H1 (cell line): Measurements from ENCODE around the gene ASGR1. TPM values are rescaled to one million over a fixed set of nuclear protein-coding genes. Genes with fewer than 3 reads are reported as not detected.

Experiments used
- CTCF ChIA-PET: fragments of 300-600 bp; sonication (Branson Sonifier 250); formaldehyde crosslinking; loops from one replicate; lab custom pipeline; 2021; ENCODE audit not compliant: partially characterized antibody; lab: Charles Lee
- POLR2A ChIA-PET: fragments of 300-600 bp; sonication (Branson Sonifier 250); formaldehyde crosslinking; loops from one replicate; lab custom pipeline; 2021; ENCODE audit warnings: inconsistent platforms; ENCODE audit not compliant: partially characterized antibody; lab: Charles Lee
- DNase-seq, 2 experiments: peaks; one replicate each; pipeline versions ENCODE4 v3.0.0 to v3.0.0-alpha.2; 2010 to 2022; ENCODE audit warnings: low spot score in 2 of 2, low read depth in 1 of 2, mixed read lengths in 1 of 2
- FAIRE-seq: peaks from 2 replicates; lab custom pipeline; 2011; peaks lifted over from hg19 to GRCh38; lab: Jason Lieb, UNC
- H2AFZ ChIP-seq: 2 replicates; pipeline ENCODE4 v1.8.1; 2012; ENCODE audit warnings: low read length, inconsistent platforms
- H2AK5ac ChIP-seq: 2 replicates; pipeline ENCODE4 v1.6.1; 2013; ENCODE audit warnings: low read depth, low read length
- H2BK120ac ChIP-seq: replicated peaks from 2 replicates; pipeline ENCODE3; 2013; ENCODE audit warnings: low read depth, low read length, inconsistent platforms
- H2BK12ac ChIP-seq: 2 replicates; pipeline ENCODE4 v1.6.1; 2013; ENCODE audit warnings: low read depth, low read length
- H2BK15ac ChIP-seq: 2 replicates; pipeline ENCODE4 v1.6.1; 2013; ENCODE audit warnings: low read length
- H2BK20ac ChIP-seq: 2 replicates; pipeline ENCODE4 v1.6.1; 2013; ENCODE audit warnings: low read length
- H2BK5ac ChIP-seq: 2 replicates; pipeline ENCODE4 v1.6.1; 2013; ENCODE audit warnings: low read depth, low read length
- H3K14ac ChIP-seq: 2 replicates; pipeline ENCODE4 v1.6.1; 2013; ENCODE audit warnings: inconsistent platforms; ENCODE audit not compliant: insufficient read length
- H3K18ac ChIP-seq: 2 replicates; pipeline ENCODE4 v1.6.1; 2013; ENCODE audit warnings: low read length; ENCODE audit errors: extremely low read depth
- H3K23ac ChIP-seq: 2 replicates; pipeline ENCODE4 v1.6.1; 2013; ENCODE audit warnings: inconsistent platforms; ENCODE audit not compliant: insufficient read length
- H3K23me2 ChIP-seq: 2 replicates; pipeline ENCODE4 v1.6.1; 2013; ENCODE audit warnings: low read depth, low read length
- H3K27ac ChIP-seq: 2 replicates; pipeline ENCODE4 v1.6.1; 2011; ENCODE audit warnings: low read depth, low read length, inconsistent platforms
- H3K27me3 ChIP-seq, 4 experiments: replicated peaks in 1 of 4; 1 replicate in 1 of 4; 2 replicates in 3 of 4; pipeline versions ENCODE4 v1.6.1 to v1.8.1; 2011 to 2013; ENCODE audit warnings: low read length in 3 of 4, mild to moderate bottlenecking in 3 of 4, inconsistent platforms in 2 of 4, mixed read lengths in 2 of 4, moderate library complexity in 1 of 4; ENCODE audit not compliant: control insufficient read depth in 3 of 4, insufficient read depth in 3 of 4; ENCODE audit errors: extremely low read depth in 1 of 4
- H3K36me3 ChIP-seq, 4 experiments: 2 replicates each; pipeline versions ENCODE4 v1.6.1 to v1.8.1; 2011 to 2013; ENCODE audit warnings: mild to moderate bottlenecking in 4 of 4, low read length in 3 of 4, moderate library complexity in 2 of 4, control low read depth in 1 of 4, inconsistent platforms in 1 of 4; ENCODE audit not compliant: insufficient read depth in 4 of 4, control insufficient read depth in 2 of 4
- H3K4ac ChIP-seq: replicated peaks from 2 replicates; pipeline ENCODE3; 2013; ENCODE audit warnings: low read length, low read depth, mixed read lengths, inconsistent platforms; ENCODE audit not compliant: insufficient read length
- H3K4me1 ChIP-seq, 4 experiments: replicated peaks in 1 of 4; 1 replicate in 1 of 4; 2 replicates in 3 of 4; pipeline versions ENCODE4 v1.6.1 to v1.8.1; 2011 to 2013; ENCODE audit warnings: low read length in 3 of 4, inconsistent platforms in 2 of 4, mixed read lengths in 1 of 4; ENCODE audit not compliant: insufficient read depth in 4 of 4, control insufficient read depth in 3 of 4
- H3K4me2 ChIP-seq, 2 experiments: 2 replicates each; pipeline versions ENCODE4 v1.6.1 to v1.8.1; 2011 to 2013; ENCODE audit warnings: low read depth in 2 of 2, low read length in 2 of 2, control low read depth in 1 of 2, inconsistent platforms in 1 of 2, mild to moderate bottlenecking in 1 of 2; ENCODE audit not compliant: insufficient read depth in 1 of 2
- H3K4me3 ChIP-seq, 4 experiments: fragments of 200-600, 300-600 bp in 1 of 4; sonication (generic), shearing (Covaris generic), sonication (Bioruptor Twin) in 1 of 4; 2 replicates each; pipeline versions ENCODE4 v1.5.1 to v1.8.1; 2011 to 2016; ENCODE audit warnings: low read length in 4 of 4, low read depth in 3 of 4, control low read depth in 2 of 4, inconsistent platforms in 2 of 4, mild to moderate bottlenecking in 2 of 4, mixed read lengths in 1 of 4, moderate library complexity in 1 of 4; ENCODE audit not compliant: insufficient read depth in 2 of 4; ENCODE audit errors: extremely low read depth in 1 of 4
- H3K56ac ChIP-seq: replicated peaks from 2 replicates; pipeline ENCODE3; 2013; ENCODE audit warnings: low read depth, mild to moderate bottlenecking, mixed read lengths, low read length, inconsistent platforms; ENCODE audit not compliant: insufficient read length
- H3K79me1 ChIP-seq: 2 replicates; pipeline ENCODE4 v1.6.1; 2013; ENCODE audit warnings: low read depth, low read length, control low read depth
- H3K79me2 ChIP-seq, 2 experiments: 2 replicates each; pipeline versions ENCODE4 v1.6.1 to v1.8.1; 2012 to 2013; ENCODE audit warnings: low read length in 2 of 2, mild to moderate bottlenecking in 2 of 2, inconsistent platforms in 1 of 2; ENCODE audit not compliant: insufficient read depth in 2 of 2, control insufficient read depth in 1 of 2
- H3K9ac ChIP-seq, 4 experiments: replicated peaks in 1 of 4; 1 replicate in 1 of 4; 2 replicates in 3 of 4; pipeline versions ENCODE4 v1.6.1 to v1.8.1; 2011 to 2013; ENCODE audit warnings: low read depth in 3 of 4, low read length in 3 of 4, control low read depth in 2 of 4, mild to moderate bottlenecking in 2 of 4, moderate library complexity in 2 of 4, inconsistent platforms in 1 of 4; ENCODE audit errors: extremely low read depth in 1 of 4
- H3K9me3 ChIP-seq, 2 experiments: 2 replicates each; pipeline versions ENCODE4 v1.6.1 to v1.8.1; 2012 to 2013; ENCODE audit warnings: mild to moderate bottlenecking in 2 of 2, moderate library complexity in 2 of 2, control low read depth in 1 of 2, inconsistent platforms in 1 of 2, low read depth in 1 of 2, low read length in 1 of 2, mixed read lengths in 1 of 2; ENCODE audit not compliant: insufficient read depth in 2 of 2
- H4K20me1 ChIP-seq, 2 experiments: replicated peaks in 1 of 2; 2 replicates each; pipeline versions ENCODE3 to v1.8.1; 2011 to 2013; ENCODE audit warnings: inconsistent platforms in 2 of 2, low read length in 2 of 2, mild to moderate bottlenecking in 1 of 2; ENCODE audit not compliant: insufficient read depth in 2 of 2, control insufficient read depth in 1 of 2
- H4K5ac ChIP-seq: 2 replicates; pipeline ENCODE4 v1.6.1; 2013; ENCODE audit warnings: low read length, low read depth, mixed read lengths, inconsistent platforms; ENCODE audit not compliant: insufficient read length
- H4K8ac ChIP-seq: 2 replicates; pipeline ENCODE4 v1.8.0; 2013; ENCODE audit warnings: mild to moderate bottlenecking, moderate library complexity, low read length, inconsistent platforms; ENCODE audit not compliant: insufficient read depth; ENCODE audit errors: extremely low read depth
- H4K91ac ChIP-seq: replicated peaks from 2 replicates; pipeline ENCODE3; 2013; ENCODE audit warnings: low read length, mixed read lengths, inconsistent platforms; ENCODE audit not compliant: insufficient read length
- CTCF ChIP-seq, 3 experiments: IDR thresholded peaks; 1 replicate in 2 of 3; 2 replicates in 1 of 3; pipeline versions ENCODE4 v1.5.1 to v1.6.1; 2011; ENCODE audit warnings: low read length in 3 of 3, mild to moderate bottlenecking in 3 of 3, inconsistent platforms in 2 of 3, low read depth in 1 of 3, moderate library complexity in 1 of 3; ENCODE audit not compliant: insufficient read depth in 1 of 3; ENCODE audit errors: control extremely low read depth in 1 of 3
- EP300 ChIP-seq, 2 experiments: IDR thresholded peaks; 1 replicate in 1 of 2; 2 replicates in 1 of 2; pipeline ENCODE4 v1.6.1; 2011 to 2012; ENCODE audit warnings: low read depth in 2 of 2, low read length in 2 of 2, mild to moderate bottlenecking in 2 of 2, borderline replicate concordance in 1 of 2, inconsistent platforms in 1 of 2, moderate library complexity in 1 of 2
- GABPA ChIP-seq: IDR thresholded peaks from 2 replicates; pipeline ENCODE4 v1.6.1; 2011; ENCODE audit warnings: mild to moderate bottlenecking, low read length, moderate library complexity, borderline replicate concordance; ENCODE audit not compliant: insufficient read depth
- GTF2F1 ChIP-seq: IDR thresholded peaks from 2 replicates; pipeline ENCODE4 v1.6.1; 2012; ENCODE audit warnings: low read depth, low read length, improper control_type of control experiment, borderline replicate concordance
- SIRT6 ChIP-seq: IDR thresholded peaks from one replicate; pipeline ENCODE4 v1.7.1; 2012; ENCODE audit warnings: low read length, inconsistent platforms
- SP4 ChIP-seq: IDR thresholded peaks from 2 replicates; pipeline ENCODE4 v1.6.1; 2012; ENCODE audit warnings: low read length, inconsistent platforms
- TAF7 ChIP-seq: optimal IDR thresholded peaks from 2 replicates; pipeline ENCODE3; 2011; ENCODE audit warnings: low read depth, mild to moderate bottlenecking, inconsistent platforms, low read length, moderate library complexity, borderline replicate concordance
- USF2 ChIP-seq: IDR thresholded peaks from 2 replicates; pipeline ENCODE4 v1.6.1; 2011; ENCODE audit warnings: low read length, improper control_type of control experiment
- WGBS, 2 experiments: shearing (Covaris generic) in 1 of 2; methylation state at CpG; one replicate each; pipeline versions ENCODE4 v1.1.6 to v1.1.7; 2013 to 2015; ENCODE audit warnings: low lambda C conversion rate in 2 of 2, mixed read lengths in 2 of 2, inconsistent platforms in 1 of 2, low coverage in 1 of 2, missing lambda C conversion rate in 1 of 2; ENCODE audit not compliant: insufficient replicate concordance in 2 of 2, insufficient coverage in 1 of 2, insufficient read length in 1 of 2; ENCODE audit errors: extremely low coverage in 1 of 2, missing lambda C conversion rate in 1 of 2; 5-methylcytosine and 5-hydroxymethylcytosine counted together
- polyA plus RNA-seq, 7 experiments: library from polyadenylated mRNA; depleted of rRNA in 3 of 7; stranded (reverse) in 5 of 7; unstranded in 2 of 7; fragments of >200 nt in 5 of 7; fragments of 200-250 nt in 2 of 7; gene quantifications; 1 replicate in 5 of 7; 2 replicates in 1 of 7; 4 replicates in 1 of 7; pipeline versions ENCODE4 v1.2.1 to v1.2.3, GENCODE V29; 2011 to 2013; ENCODE audit warnings: missing spikeins in 2 of 7, mixed read lengths in 2 of 7
- total RNA-seq: library from RNA; stranded (reverse); fragmentation: NEBNext Ultra II Directional; extraction: Animal tissue kit (Norgen Biotek cat#: 25700); gene quantifications from 2 replicates; pipeline ENCODE4 v1.2.1, GENCODE V29; 2021

Gene ASGR1
- total and polyA plus RNA-seq, 2 of the 8 experiments (the other 6 are each of a cell fraction or from before 2014, with no cell fraction given): 10.8 to 14.5 TPM

- Histone ChIP-seq H2BK12ac (no peak overlapping the region), H2AK5ac (no peak overlapping the region), H3K23me2 (no peaks in the 10 kb centered on the region), H2AFZ (no peak overlapping the region), H3K18ac (no peak overlapping the region), H4K20me1 (peaks cover 5 to 11% of the 10 kb centered on the region in 2 experiments), H2BK15ac (no peak overlapping the region), H3K9me3 (no peaks in the 10 kb centered on the region), H3K56ac (no peak overlapping the region), H3K4me1 (no peaks in the 10 kb centered on the region), H3K23ac (no peak overlapping the region), H3K27ac (no peak overlapping the region), H3K36me3 (peaks cover 16 to 44% (median 30%) of the 10 kb centered on the region in 4 experiments; a peak in 7 of 8 replicates), H3K9ac (no peak overlapping the region), H2BK120ac (no peak overlapping the region), H2BK20ac (no peak overlapping the region), H3K79me1 (no peaks in the 10 kb centered on the region), H3K27me3 (no peaks in the 10 kb centered on the region), H3K4me3 (no peak overlapping the region), H2BK5ac (no peak overlapping the region), H3K14ac (no peak overlapping the region), H3K4ac (no peak overlapping the region), H4K8ac (no peak overlapping the region), H3K79me2 (no peaks in the 10 kb centered on the region), H4K5ac (no peak overlapping the region), H4K91ac (no peak overlapping the region), H3K4me2 (no peak overlapping the region)
- 94% methylated on average over 12 of the region's 12 CpGs; no CpG with 5 or more reads in 1 of the 2 experiments for WGBS, 2 experiments
- no peak for TF ChIP-seq CTCF (IDR thresholded peaks at IDR 0.05; ENCODE audit: control extremely low read depth in 1 of 3, insufficient read depth in 1 of 3, low read depth in 1 of 3, low read length in 3 of 3)
- TF ChIP-seq GTF2F1: no peak
- no peak for TF ChIP-seq USF2
- no peak for TF ChIP-seq SIRT6
- TF ChIP-seq EP300 (IDR thresholded peaks at IDR 0.05; ENCODE audit: borderline replicate concordance in 1 of 2, low read depth in 2 of 2, low read length in 2 of 2): no peak
- TF ChIP-seq TAF7: no peak
- TF ChIP-seq SP4: no peak
- TF ChIP-seq GABPA: no peak
- CTCF ChIA-PET: interaction anchor here (0.5 to 1.8 kb wide), 6 partner anchors 11 to 150 kb away, joined by 3 to 7 read pairs (median 5); no protein-coding TSS in a partner anchor
- no peak for DNase-seq
- POLR2A ChIA-PET: interaction anchor here (0.8 to 1.4 kb wide), 5 partner anchors 10 to 60 kb away, joined by 3 to 4 read pairs (median 3); no protein-coding TSS in a partner anchor
- no peak for FAIRE-seq
Observed at GRCh38 chr17:7195971-7196370, 16.8 kb upstream of the ASGR1 start.
